Stimulated activated CD4-positive, alpha-beta T cell treated with anti-CD3 and anti-CD28 coated beads, Interleukin-4, amount 100 ng/mL, for 4 hours (primary cell): ENCODE data around the gene JAKMIP2.
"Not testable (repeated sequence)": the region's sequence is repeated elsewhere in the genome, so short reads cannot be mapped to it uniquely, and the experiment has no call there.

ENCODE experiments used
- DNase-seq, 2 experiments: peaks; one replicate each; pipeline ENCODE4 v3.0.0-alpha.2; 2020

The JAKMIP2 gene

DNA sequence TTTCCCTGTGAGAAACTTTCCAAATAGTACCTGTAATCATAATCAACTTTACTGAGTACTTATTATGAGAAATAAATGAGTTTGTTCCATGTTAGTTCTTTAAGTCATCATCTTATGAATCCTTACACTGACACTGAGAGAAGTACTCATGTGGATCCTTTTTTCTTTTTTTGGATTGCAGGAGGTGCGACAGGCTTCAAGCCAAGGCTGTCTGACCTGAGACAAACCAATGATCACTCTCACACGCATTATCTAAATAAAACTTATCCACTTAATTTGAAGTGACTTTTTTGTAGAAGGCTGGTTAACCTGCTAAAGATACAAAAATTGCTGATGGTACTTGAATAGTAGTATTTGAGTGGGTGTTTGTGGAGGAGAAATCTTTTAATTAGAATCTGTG lies 39.5 kb downstream of the JAKMIP2 start:
- no peak for DNase-seq

DNA sequence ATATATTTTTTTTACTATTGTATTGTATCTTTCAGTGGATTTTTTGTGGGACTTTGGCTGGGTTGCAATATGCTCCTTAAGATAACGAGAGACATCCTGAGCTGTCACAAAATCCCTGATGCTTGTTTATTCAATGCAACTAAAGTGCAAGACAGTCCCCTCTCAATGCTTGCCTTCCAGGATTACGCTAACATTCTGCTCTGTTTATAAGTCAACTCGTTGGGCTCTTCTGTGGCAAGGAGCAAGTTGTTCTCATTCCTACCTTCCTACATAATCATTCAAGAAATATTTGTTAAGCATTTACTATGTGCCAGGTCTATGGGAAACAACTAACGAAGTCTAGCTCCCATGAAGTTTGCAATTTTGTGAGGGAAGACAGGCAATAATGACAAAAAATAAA lies 40.4 kb downstream of the JAKMIP2 start:
- DNase-seq = no peak

DNA sequence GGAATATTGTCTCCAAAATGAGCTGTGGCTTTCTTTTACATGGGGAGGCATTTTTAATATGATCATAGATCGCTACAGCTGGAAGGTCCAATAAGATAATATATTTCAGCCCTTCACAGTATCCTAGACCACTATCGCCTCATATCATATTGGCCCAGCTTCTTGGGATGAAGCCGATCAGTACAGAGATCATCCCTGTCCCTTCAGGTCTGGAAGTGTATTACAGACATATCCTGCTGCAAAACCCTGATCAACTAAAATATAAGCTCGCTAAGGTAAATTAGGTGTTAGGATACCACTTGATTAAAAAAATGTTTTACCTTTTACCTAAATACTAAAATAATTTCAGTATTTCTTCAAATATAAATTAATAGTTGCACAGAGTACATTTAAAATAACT lies 41.7 kb downstream of the JAKMIP2 start:
- no peak for DNase-seq

DNA sequence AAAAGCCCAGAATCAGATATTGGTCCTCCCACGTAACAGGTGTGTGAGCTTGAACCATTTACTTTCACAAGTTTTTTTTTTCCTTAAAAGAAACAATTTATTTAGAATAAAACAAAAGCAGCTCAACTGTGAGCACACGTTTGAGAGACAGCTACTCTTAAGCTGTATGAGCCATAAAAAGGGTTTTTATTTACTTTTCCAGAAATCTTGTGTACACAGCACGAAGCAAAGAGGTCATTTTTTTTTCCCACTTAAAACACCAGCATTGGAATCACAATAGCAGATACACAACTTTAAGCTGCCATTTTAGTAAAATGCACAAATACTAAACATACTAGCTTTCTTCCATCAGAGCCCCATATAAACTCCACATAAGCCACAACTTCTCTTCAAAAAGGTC lies 44.6 kb downstream of the JAKMIP2 start:
- no peak for DNase-seq

DNA sequence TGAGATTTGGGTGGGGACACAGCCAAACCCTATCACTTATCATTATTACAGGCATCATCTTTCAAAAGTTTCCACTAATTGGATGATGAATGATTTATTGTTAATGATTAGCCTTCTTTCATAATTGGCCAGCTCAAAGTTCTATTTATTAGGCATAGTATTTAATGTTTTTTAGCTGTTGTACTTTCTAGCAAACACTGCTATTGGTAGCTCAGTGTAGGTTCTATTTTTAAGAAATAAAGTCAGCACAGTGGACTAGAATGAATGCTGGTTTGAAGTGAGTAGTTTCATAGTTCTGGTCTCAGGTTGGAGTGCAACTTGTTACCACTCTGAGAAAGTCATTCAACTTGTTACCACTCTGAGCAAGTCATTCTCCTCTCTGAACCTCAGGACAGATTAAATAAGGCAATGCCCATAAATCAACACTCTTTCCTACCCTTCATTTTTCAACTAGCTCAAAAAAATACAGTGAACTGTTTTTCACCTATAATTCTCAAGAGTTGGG lies 46.9 kb downstream of the JAKMIP2 start:
- DNase-seq = no peak

DNA sequence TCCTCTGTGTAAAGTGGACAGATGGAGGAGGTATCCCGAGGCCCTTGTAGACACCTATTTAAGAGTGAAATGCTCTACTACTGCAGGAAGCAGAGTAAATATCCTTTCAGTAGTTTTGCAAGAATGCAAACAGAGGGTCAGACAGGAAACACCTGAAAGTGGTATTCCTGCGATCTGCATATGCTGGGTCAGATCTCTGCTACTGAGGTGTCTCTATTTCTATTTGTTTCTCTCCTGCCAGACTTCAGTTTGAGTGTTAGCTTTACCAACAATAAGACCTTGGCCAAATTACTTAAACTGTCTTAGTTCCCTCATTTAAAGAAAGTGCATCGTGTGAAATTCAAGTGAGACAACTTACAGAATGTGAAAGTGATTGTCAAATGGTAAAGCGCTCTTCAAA lies 47.6 kb downstream of the JAKMIP2 start:
- DNase-seq = no peak

DNA sequence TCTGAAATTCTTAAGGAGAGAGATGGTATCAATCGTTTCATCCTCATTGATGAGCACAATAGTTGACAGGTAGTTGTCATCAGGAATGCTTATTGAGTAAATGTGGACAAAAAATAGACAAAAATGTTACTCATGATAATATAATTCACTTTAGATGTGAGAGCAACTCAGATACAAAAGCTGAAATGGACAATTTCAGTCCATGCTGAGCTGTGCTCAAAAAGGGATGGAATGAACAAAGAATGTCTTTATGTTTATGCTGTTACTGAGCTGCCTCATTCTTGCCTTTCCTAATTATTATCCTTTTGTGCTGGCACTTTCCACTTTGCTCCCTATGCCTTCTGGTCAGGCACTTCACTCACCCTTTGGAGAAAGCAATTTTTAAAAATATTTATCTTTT lies 49.5 kb downstream of the JAKMIP2 start:
- no peak for DNase-seq

DNA sequence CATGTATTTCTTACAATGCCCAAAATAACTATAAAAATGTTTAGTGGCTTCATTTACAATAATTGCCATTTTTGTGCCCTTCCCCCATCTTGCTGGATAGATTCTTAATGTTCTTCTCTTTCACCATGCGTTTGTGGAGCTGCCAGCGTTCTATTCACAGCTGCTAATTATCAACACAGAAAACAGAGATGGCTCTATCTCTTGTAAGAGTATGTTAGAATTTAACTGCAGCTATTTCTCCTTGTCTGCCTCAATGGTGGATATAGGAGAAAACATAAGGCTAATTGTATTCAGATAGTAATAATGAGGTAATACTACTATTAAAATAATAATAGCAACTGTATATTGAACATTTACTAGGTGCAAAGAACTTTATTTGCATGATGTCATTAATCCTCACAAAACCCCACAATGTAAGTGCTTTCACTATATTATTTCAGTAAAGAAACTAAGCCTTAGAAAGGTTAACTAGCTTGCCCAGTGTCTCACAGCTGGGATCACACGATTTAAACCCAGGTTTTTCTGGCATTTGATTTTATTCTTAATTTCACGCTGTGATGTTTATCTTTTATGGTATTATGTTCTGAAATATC lies 50.1 kb downstream of the JAKMIP2 start:
- DNase-seq = no peak

DNA sequence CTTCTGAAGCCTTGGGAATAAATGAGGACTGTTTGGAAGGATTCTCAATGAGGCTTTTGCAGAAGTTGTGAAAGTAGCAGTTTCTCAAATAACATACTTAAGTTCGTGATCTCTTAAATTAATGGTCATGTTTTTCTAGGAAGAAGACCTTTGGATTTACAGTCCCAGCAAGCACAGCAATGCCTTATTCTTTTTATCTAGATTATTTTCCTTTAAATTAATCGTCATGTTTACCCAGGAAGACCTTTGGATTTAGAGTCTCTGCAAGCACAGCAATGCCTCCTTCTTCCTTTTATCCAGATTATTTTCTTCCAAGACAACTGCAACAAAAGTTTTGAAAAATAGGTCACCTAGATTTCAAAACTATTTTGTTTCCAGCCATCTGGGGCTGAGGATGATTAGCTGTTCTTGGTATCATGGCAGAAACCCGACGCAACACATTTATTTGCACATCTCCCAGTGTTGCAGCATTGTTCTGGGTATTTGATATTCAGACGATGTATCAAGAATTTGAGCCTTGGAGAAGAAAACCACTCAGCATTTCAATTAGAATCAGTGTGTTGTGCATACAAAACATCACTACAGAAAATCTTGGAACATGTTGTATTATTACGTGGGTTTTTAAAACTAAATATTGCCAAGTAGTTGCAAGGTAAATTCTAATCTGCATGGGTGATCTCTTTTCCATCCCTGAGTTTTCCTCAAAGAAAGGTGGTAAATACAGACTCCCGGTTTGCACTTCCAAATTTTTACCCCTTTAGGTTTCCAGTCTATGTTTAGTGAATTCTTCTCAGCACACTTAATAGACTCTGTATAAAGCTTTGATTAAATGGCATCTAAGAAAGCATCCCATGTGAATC lies 50.9 kb downstream of the JAKMIP2 start:
- DNase-seq = no peak

DNA sequence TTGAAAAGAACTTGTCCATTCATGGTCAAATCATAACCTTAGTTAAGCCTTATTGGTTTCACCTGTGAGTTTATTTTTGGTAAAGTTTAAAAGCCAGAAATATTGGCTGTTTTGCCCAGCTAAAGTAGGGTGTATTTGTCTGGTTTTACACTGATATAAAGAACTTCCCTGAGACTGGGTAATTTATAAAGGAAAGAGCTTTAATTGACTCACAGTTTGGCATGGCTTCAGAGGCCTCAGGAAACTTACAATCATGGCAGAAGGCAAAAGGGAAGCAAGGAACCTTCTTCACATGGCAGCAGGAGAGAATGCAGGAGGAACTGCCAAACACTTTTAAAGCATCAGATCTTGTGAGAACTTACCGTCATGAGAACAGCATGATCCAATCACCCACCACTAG lies 55.3 kb downstream of the JAKMIP2 start:
- DNase-seq = no peak

DNA sequence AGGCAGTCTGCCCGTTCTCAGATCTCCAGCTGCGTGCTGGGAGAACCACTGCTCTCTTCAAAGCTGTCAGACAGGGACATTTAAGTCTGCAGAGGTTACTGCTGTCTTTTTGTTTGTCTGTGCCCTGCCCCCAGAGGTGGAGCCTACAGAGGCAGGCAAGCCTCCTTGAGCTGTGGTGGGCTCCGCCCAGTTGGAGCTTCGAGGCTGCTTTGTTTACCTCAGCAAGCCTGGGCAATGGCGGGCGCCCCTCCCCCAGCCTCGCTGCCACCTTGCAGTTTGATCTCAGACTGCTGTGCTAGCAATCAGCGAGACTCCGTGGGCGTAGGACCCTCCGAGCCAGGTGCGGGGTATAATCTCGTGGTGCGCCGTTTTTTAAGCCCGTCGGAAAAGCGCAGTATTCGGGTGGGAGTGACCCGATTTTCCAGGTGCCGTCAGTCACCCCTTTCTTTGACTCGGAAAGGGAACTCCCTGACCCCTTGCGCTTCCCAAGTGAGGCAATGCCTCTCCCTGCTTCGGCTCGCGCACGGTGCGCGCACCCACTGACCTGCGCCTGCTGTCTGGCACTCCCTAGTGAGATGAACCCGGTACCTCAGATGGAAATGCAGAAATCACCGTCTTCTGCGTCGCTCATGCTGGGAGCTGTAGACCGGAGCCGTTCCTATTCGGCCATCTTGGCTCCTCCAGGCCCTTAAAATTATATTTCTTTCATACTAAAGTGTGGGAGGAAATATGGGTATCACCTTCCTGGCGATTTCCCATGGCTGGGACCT lies 61.2 kb downstream of the JAKMIP2 start:
- not testable (repeated sequence) for DNase-seq

DNA sequence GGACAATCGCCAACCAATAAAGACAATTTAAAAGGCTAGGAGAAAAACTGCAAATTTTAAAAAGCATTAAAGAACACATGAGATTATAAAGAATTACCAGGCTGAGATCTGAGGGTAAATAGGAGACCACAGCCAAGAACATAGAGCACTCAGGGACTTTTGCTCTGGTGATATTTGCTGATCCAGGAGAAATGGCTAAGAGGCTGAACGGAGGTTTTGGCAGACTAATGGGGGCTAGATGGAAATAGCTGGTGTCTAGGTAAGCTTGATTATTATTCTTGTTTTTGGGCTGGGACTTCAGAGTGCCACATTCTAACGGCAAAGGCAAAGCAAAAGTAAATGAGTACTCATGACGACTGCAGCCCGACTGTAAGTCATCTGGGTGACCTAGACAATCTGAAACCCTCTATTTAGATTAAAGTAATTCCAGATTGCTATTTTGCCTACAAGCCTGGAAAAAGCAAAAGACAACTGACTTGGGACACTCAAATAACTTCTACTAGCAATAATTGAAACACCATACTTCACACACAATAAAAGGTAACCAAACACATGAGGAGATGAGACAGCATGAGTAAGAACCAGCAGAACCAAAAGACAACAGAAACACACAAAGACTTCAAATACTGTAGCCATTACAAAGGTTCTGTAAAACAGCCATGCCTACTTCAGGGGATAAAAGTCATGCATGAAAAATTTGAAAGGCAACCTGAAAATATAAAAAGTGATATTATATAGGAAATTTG lies 68.8 kb downstream of the JAKMIP2 start:
- no peak for DNase-seq

DNA sequence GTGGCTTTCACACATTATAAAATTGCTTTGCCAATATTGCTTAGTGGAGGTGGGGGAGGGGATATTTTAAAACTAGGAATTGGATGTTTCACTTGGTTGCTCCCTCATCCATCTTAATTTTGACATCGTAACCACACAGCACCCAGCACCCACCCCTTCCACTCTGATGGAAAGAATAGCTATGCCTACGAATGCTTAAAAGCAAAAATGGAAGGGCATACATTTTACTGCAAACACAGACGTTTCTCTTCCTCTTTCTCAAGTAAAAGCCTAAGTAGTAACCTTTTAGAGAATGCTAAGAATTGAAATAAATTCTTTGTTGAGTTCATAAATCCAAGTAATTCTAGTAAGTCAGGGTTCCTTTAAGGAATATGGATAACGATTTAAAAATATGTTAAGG lies 69.9 kb downstream of the JAKMIP2 start:
- DNase-seq = no peak

DNA sequence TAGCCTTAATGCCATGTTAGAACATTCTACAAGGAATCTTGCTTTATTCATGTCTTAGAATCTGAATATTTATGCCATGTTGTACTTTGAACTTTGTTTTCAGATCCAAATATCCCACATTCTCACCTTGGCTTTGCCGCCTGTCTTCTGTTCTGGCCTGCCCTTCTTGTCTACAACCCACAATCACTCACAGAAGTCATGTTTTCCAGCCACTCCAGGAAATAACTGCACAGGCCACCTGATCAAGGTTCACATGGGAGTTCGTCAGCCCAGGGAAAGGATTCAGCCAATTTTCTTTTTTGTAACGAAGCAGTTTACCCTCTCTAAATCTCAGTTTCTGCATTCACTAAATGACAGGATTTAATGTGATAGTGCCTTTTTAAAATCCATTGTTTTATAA lies 70.5 kb downstream of the JAKMIP2 start:
- DNase-seq = no peak

DNA sequence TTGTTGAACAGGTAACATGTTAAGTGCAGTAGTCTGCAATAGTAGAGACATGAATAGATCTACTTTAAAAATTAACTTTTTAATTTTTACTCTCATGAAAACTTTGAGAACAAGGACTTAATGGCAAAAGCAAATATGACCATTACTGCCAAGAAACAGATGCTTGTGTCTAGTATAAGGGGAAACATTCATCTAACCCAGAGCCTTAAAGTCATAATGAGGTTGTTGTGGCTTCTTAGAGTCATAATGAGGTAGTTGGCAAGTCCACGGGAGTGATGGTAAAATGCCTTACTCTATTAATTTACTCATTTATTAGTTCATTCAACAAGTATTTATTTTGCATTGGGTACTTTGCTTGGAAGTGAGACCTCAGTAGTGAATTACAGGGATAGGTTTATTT lies 71.5 kb downstream of the JAKMIP2 start:
- DNase-seq = no peak

DNA sequence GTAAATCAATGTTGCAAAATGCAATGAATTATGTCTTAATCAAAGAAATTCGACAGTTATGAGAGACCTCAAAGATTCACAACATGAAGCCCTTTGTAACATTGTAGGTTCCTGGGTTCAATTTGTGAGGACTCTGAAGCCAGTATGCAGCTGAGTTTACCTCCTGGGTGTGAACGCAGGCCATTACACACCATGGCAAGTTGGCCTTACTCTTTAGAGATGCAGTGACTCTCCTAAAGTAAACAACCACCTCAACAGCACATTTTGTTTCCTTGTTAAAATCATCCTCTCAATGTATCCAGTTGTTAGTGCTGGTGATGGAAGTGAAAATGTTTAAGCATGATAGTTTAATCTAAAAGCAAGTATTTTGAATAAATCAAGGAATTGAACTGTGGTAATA lies 73.8 kb downstream of the JAKMIP2 start:
- DNase-seq = no peak

DNA sequence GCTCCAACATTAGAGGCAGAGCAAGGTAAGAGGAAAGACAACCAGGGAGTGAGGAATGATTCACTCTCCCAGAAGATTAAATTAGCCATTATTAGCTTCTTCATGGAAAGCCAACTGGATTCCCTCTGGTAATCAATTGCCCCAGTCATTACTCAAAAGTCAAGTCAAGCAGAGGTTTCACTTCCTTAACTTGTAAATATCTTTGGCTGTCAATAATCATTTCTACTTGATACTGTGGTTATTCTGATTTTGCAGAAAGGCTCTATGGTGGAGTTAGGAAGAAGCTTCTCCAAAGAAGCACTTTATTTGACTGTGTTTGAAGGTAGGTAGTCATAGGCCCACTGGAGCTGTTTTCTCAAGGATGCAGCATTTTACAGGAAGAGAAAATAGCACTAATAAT lies 78.0 kb downstream of the JAKMIP2 start:
- no peak for DNase-seq

DNA sequence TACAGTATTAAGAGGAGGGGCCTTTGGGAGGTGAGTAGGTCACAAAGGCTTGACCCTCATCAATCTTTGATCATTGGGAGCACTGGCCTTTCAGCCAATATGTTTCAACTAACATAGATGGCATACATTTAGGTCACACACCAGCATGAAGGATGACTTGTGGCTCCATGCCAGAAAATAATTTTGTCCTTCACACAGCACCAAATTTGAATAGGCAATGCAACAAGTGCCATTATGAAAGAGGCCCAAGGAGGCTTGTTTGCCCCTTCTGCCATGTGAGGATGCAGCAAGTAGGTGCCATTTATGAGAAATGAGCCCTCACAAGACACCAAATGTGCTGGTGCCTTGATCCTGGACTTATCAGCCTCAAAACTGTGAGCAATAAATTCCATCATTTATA lies 81.1 kb downstream of the JAKMIP2 start:
- no peak for DNase-seq

DNA sequence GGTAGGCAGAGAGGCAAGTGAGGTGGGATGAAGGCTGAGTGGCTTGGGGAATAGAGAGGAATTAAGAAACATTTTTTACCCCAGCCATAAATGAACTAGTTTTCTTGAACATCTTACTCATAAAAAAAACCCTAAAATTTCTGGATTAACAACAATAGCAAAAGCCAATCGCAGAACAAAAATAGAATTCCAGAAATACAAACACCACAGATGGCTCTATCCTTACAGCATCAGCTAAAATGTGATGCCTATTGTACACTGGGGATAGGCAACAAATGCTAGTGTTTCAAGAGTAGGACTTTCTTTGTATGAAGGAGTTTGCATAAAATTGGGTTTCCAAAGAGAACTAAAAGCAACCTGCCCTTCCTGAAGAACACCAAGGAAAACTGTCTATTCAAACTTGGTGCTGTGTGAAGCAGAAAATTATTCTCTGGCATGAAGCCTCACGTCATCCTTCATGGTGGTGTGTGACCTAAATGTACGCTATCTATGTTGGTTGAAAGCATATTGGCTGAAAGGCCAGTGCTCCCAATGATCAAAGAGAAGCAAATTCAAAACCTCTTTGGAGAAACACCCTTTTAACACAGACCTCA lies 82.9 kb downstream of the JAKMIP2 start:
- no peak for DNase-seq

DNA sequence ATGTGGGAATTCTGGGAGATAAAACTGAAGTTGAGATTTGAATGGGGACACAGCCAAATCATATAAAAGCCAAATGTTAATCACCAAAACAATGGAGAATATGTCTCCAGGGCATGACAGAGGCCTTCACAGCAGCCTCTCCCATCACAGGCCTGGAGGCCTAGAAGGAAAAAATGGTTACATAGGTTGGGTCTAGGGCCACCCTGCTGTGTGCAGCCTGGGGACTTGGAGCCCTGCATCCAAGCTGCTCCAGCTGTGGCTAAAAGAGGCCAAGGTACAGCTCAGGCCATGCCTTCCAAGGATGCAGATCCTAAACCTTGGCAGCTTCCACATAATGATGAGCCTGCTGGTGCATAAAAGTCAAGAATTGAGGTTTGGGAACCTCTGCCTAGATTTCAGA lies 85.1 kb downstream of the JAKMIP2 start:
- DNase-seq = no peak

DNA sequence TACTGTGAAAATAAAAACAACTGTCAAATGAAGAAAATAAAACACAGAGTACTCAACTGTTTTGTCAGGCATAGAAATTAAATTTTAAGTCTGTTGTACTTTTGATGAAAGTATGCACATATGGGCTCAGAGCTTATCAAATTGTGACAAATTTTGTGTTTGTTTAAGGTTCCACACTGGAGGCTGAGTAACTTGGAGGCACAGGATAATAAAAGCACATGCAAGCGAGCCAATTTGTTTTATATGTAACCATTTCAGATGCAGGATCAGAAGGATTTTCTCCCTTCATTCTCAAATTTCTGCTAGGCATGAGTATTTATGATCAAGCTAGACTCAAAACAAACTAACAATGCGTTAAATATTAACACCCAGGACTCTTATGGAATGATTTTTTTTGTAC lies 87.8 kb downstream of the JAKMIP2 start:
- no peak for DNase-seq

DNA sequence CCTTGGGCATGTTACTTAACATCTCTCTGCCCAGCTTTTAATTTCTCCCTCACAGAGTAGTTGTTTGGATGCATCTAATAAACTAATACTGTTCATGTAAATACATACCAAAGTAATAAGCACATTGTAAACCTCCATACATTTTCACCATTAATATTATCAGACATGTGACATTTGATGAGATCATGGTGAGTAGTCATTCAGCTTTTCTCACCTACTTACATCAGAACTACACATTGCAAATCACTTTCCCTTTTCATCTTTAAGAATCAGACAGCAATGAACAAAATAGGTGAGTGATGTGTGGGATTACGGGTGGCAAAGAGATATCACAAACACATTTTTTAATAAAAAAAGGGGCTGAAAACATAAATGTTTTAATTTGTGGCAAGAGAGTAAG lies 89.3 kb downstream of the JAKMIP2 start:
- DNase-seq = no peak

DNA sequence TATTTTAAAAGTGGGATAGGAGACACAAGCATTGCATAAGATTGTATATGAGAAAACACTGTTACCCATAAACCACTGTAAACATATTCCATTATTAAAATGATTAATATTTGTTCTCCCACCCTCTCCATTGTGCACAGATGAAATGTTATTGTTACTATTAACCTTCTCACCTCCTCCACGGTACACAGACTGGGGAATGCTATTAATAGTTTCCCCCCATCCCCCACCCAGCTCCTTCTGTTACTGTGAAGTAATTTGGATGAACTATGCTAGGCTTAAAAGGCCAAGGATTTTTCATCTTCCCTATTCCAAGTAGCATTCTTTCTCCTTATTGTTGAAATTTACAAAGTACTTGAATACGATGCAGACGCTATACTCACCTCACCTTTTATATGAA lies 91.4 kb downstream of the JAKMIP2 start:
- DNase-seq = no peak
